ENCODE results near the gene LDLRAD3. TPM values are rescaled to one million over a fixed set of nuclear protein-coding genes. Genes with fewer than 3 reads are reported as not detected.
"Not testable (repeated sequence)": the region's sequence is repeated elsewhere in the genome, so short reads cannot be mapped to it uniquely, and the experiment has no call there.

LDLRAD3 gene
- total RNA-seq, 1 donor from 2014 or later: 19.6 TPM

- Mint-ChIP-seq H3K9me3 (ENCODE audit: low read depth) (peaks cover 10% of the 10 kb centered on the region), H3K27me3 (no peaks in the 10 kb centered on the region), H3K4me1 (ENCODE audit: low read depth) (no peaks in the 10 kb centered on the region), H3K27ac (no peak overlapping the region), H3K36me3 (ENCODE audit: insufficient read depth) (no peaks in the 10 kb centered on the region), H3K4me3 (ENCODE audit: low read depth) (no peak overlapping the region)
- no peak for DNase-seq (ENCODE audit: low spot score, unreplicated experiment)
- TF ChIP-seq CTCF (IDR thresholded peaks at IDR 0.05; ENCODE audit: unreplicated experiment): no peak
Measured at GRCh38 chr11:35906681-35907080, 37.2 kb upstream of the LDLRAD3 start.

GRCh38 chr11:35907648-35908431, 36.0 kb upstream of the LDLRAD3 start:
- H3K4me1 Mint-ChIP-seq (ENCODE audit: low read depth): no peaks in the 10 kb centered on the region
- H3K27me3 Mint-ChIP-seq: no peaks in the 10 kb centered on the region
- H3K27ac Mint-ChIP-seq: no peak overlapping the region
- H3K9me3 Mint-ChIP-seq (ENCODE audit: low read depth): peaks cover 3% of the 10 kb centered on the region
- no peak overlapping the region for H3K4me3 Mint-ChIP-seq (ENCODE audit: low read depth)
- no peaks in the 10 kb centered on the region for H3K36me3 Mint-ChIP-seq (ENCODE audit: insufficient read depth)
- no peak for DNase-seq (ENCODE audit: low spot score, unreplicated experiment)
- TF ChIP-seq CTCF (IDR thresholded peaks at IDR 0.05; ENCODE audit: unreplicated experiment): no peak

- not testable (repeated sequence) for H3K4me3 Mint-ChIP-seq (ENCODE audit: low read depth); DNase-seq (ENCODE audit: low spot score, unreplicated experiment); H3K27ac Mint-ChIP-seq; H3K27me3 Mint-ChIP-seq; H3K36me3 Mint-ChIP-seq (ENCODE audit: insufficient read depth); H3K9me3 Mint-ChIP-seq (ENCODE audit: low read depth); H3K4me1 Mint-ChIP-seq (ENCODE audit: low read depth)
Measured at GRCh38 chr11:35908432-35908771, 35.5 kb upstream of the LDLRAD3 start.

- Mint-ChIP-seq H3K27ac (no peak overlapping the region), H3K9me3 (ENCODE audit: low read depth) (no peaks in the 10 kb centered on the region), H3K36me3 (ENCODE audit: insufficient read depth) (no peaks in the 10 kb centered on the region), H3K27me3 (no peaks in the 10 kb centered on the region), H3K4me1 (ENCODE audit: low read depth) (no peaks in the 10 kb centered on the region), H3K4me3 (ENCODE audit: low read depth) (no peak overlapping the region)
- no peak for TF ChIP-seq CTCF (IDR thresholded peaks at IDR 0.05; ENCODE audit: unreplicated experiment)
- no peak for DNase-seq (ENCODE audit: low spot score, unreplicated experiment)
Measured at GRCh38 chr11:35909511-35910265, 34.2 kb upstream of the LDLRAD3 start.

- TF ChIP-seq CTCF (IDR thresholded peaks at IDR 0.05; ENCODE audit: unreplicated experiment): no peak
- Mint-ChIP-seq H3K36me3 (ENCODE audit: insufficient read depth) (no peaks in the 10 kb centered on the region), H3K9me3 (ENCODE audit: low read depth) (no peaks in the 10 kb centered on the region), H3K4me1 (ENCODE audit: low read depth) (no peaks in the 10 kb centered on the region), H3K4me3 (ENCODE audit: low read depth) (no peak overlapping the region), H3K27me3 (no peaks in the 10 kb centered on the region), H3K27ac (peak overlapping the region; percentile 10)
- no peak for DNase-seq (ENCODE audit: low spot score, unreplicated experiment)
Measured at GRCh38 chr11:35911013-35911412, 32.8 kb upstream of the LDLRAD3 start.

Data from progenitor cell of endocrine pancreas (in vitro differentiated cells).